Fibroblast of the aortic adventitia (primary cell): ENCODE results near the gene GPC5. TPM values are rescaled to one million over a fixed set of nuclear protein-coding genes. Genes with fewer than 3 reads are reported as not detected.

Experiments
- DNase-seq: peaks from one replicate; pipeline ENCODE4 v3.0.0-alpha.2; 2010; ENCODE audit warnings: low read depth
- H3K4me3 ChIP-seq: 2 replicates; pipeline ENCODE4 v1.5.1; 2011; ENCODE audit warnings: low read depth, mild to moderate bottlenecking, control low read depth, low read length, moderate library complexity
- total RNA-seq: library from RNA; depleted of rRNA; stranded (reverse); fragments of >200 nt; gene quantifications from 2 replicates; pipeline ENCODE4 v1.2.3, GENCODE V29; 2012; ENCODE audit warnings: low replicate concordance
- TF ChIP-seq, protein P1 (sequence below): IDR thresholded peaks from 2 replicates; pipeline ENCODE4 v1.5.1; 2011; ENCODE audit warnings: mild to moderate bottlenecking, low read length, control low read depth, inconsistent platforms; ENCODE audit not compliant: insufficient read depth

GPC5 gene
- total RNA-seq, 1 donor = 0.18 TPM

DNA sequence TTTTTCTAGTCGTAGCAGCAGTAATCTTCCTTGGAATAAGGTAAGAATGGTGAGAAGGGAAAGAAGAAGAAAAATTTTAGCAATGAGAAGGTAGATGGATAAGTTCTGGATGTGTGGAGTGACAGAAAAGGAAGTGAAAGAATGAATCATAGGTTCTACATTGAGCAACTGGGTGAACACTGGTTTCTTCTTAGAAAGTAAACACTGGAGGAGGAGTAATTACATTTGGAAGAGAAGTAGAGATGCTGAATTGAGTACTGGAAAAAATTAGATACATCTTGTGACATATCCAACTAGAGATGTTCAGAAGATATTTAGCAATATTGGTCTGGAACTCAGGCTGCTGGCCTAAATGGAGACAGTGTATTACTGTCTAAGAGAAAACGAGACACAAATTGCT is 148.5 kb downstream of the GPC5 start:
- H3K4me3 ChIP-seq = no peak overlapping the region
- DNase-seq = no peak
- TF ChIP-seq, protein P1, sequence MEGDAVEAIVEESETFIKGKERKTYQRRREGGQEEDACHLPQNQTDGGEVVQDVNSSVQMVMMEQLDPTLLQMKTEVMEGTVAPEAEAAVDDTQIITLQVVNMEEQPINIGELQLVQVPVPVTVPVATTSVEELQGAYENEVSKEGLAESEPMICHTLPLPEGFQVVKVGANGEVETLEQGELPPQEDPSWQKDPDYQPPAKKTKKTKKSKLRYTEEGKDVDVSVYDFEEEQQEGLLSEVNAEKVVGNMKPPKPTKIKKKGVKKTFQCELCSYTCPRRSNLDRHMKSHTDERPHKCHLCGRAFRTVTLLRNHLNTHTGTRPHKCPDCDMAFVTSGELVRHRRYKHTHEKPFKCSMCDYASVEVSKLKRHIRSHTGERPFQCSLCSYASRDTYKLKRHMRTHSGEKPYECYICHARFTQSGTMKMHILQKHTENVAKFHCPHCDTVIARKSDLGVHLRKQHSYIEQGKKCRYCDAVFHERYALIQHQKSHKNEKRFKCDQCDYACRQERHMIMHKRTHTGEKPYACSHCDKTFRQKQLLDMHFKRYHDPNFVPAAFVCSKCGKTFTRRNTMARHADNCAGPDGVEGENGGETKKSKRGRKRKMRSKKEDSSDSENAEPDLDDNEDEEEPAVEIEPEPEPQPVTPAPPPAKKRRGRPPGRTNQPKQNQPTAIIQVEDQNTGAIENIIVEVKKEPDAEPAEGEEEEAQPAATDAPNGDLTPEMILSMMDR = no peak

DNA sequence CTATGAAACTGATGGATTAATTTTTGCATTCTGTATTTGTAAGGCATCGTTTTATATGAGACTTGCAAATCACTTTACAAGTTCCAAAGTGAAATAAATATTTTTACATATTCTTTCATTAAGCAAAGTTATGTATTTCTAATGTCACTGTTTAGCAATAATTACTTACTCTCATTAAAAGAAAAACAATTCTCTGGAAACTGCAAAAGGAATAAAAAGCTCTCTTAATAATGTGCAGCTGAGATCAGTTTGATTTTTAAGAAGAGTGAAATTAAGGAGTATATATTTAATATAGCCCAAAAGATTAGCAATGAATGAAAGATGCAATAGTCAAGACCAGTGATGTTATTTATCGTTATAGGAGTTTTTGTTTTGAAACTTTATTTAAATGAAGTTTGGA is 155.2 kb downstream of the GPC5 start:
- DNase-seq = no peak
- TF ChIP-seq, protein P1 = no peak
- H3K4me3 ChIP-seq = no peak overlapping the region

DNA sequence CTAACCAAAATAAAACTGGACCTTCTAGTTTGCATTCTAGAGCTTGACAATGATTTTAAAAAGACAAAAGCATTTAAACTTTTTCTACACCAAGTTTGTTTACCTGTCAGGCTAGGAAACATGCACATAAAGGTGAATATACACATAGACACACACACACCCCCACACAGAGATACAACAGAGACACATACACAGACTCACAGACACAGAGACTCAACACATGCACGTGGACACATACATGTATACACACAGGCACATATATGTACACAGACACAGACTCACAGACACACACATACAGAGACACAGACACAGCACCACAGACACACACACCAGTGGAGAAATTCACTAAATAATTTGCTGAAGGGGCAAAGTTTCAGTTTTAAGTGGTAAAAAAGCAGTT is 155.7 kb downstream of the GPC5 start:
- TF ChIP-seq, protein P1 = no peak
- H3K4me3 ChIP-seq = no peak overlapping the region
- no peak for DNase-seq

DNA sequence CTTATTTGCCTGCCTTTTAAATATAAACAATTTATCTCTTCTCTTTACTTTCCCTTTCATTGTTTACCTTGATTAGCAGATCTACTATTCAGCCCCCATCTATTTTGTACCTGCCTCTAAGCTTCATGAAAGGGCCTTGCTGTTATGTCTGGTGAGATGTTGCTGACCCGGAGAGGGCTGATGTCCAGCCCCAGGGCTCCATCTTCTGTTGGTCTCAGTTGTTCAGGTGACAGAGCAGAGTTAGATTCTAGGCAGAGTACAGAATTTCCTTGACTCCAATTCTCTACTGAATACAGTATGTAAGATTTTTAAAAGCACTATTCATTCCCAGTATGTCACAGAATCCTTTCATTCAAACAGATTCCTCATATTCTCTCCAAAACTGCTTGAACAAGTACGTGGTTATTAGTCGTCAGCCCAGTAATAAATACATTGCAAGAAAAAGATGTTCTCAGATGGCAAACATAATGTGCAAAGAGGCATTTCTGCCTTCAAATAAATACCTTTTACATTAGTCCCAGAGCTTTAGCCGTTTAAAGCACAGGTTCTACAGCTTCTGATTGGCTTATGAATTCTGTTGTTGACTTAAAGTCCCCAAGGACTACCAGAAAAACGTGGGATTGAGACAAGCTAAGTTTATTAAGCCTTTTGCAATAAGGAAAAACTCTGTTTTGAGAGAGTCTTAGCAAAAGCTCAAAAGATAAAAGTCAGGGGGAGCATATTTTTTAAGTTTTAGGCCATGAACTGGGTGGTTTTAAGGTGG is 159.1 kb downstream of the GPC5 start:
- TF ChIP-seq, protein P1 = no peak
- DNase-seq = peak; percentile 7

DNA sequence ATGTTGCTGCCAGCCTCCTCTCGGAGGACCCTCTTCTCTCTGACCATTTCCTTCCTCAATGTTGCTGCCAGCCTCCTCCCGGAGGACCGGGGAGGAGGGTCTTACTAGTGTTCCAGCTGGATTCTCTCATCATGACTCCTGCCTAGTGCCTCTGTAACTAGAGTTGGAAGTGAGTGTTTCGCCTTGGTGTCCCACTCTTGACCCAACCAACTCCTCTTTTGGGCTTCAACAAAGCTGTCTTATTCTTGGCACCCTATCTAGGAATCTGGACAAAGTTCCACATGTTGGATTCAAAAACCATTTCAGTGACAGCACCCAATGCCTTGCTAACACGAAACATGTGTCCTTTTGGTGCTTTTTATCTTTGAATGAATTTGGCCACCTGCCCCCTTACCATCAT is 165.4 kb downstream of the GPC5 start:
- no peak overlapping the region for H3K4me3 ChIP-seq
- DNase-seq = no peak
- TF ChIP-seq, protein P1 = no peak

More for the DNA sequence above, 159.1 kb downstream of the GPC5 start:
- no peak overlapping the region for H3K4me3 ChIP-seq

DNA sequence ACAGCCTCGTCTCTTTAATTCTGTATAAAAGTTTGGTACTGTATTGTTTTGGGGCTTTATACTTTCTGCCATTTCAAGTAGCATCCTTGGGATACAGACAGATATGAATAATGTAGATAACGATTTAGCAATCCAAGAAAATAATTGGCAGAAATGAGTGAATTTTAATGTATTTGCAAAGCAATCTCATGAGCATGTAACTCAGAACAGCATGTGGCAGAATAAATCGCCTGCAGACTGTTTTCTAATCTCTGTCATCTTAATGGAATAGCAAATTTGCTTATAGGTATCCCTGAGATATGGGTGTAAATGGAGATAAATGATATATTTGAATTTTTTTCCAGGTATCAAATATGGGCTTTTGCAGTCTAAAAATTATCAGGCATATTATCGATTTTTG is 166.0 kb downstream of the GPC5 start:
- DNase-seq = no peak
- TF ChIP-seq, protein P1 = no peak
- H3K4me3 ChIP-seq = no peak overlapping the region

DNA sequence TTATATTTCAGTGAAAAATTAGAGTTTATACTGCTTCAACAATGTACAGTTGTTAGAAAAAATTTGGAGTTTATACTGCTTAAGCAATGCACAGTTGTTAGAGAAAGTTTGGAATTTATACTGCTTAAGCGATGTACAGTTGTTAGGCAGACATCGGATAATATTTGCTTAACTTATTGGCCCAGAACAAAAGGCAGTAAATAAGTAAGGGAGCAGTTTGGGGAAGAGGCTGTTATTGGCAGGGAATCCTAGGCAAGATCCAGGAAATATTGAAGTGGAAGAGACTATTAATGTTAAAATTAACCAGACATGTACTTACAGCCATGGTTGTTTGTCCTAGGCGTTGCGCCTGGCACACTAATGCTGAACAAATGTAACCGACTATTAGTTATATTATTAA is 166.9 kb downstream of the GPC5 start:
- H3K4me3 ChIP-seq = no peak overlapping the region
- TF ChIP-seq, protein P1 = no peak
- DNase-seq = no peak
